SK-N-SH (cell line): ENCODE data around the gene PASK. TPM values are rescaled to one million over a fixed set of nuclear protein-coding genes. Genes with fewer than 3 reads are reported as not detected.
A peak's percentile ranks its signal among the peaks of the same experiment; 100 is the strongest.

ENCODE experiments used
- CTCF ChIA-PET: fragments of 300-600, 350-600 bp; formaldehyde crosslinking; extraction: SDS; loops from one replicate; lab custom pipeline; 2021; lab: Yijun Ruan, JAX
- POLR2A ChIA-PET: fragments of 350-600 bp; sonication (Branson Sonifier 250); formaldehyde crosslinking; extraction: SDS; loops from one replicate; lab custom pipeline; 2020; ENCODE audit warnings: antibody characterized with exemption, inconsistent platforms; lab: Yijun Ruan, JAX
- DNase-seq: peaks from one replicate; pipeline ENCODE4 v3.0.0; 2012
- H2AFZ ChIP-seq: fragments of 200-600 bp; sonication (generic); 2 replicates; pipeline ENCODE4 v1.8.1; 2016; ENCODE audit warnings: antibody characterized with exemption, mild to moderate bottlenecking, low read depth
- H3F3A ChIP-seq: fragments of 200-600 bp; sonication (generic); replicated peaks from 2 replicates; pipeline ENCODE3; 2016; ENCODE audit warnings: antibody characterized with exemption, mild to moderate bottlenecking; ENCODE audit not compliant: insufficient read depth
- H3K27ac ChIP-seq, 2 experiments: fragments of 200-500 bp in 1 of 2; fragments of 200-600 bp in 1 of 2; sonication (Bioruptor generic) in 1 of 2; sonication (generic), shearing (Covaris generic) in 1 of 2; 2 replicates each; pipeline versions ENCODE4 v1.5.1 to v1.6.1; 2014 to 2016; ENCODE audit warnings: low read depth in 2 of 2, inconsistent platforms in 1 of 2, low read length in 1 of 2, mild to moderate bottlenecking in 1 of 2, mixed read lengths in 1 of 2
- H3K27me3 ChIP-seq: fragments of 200-600 bp; sonication (generic), shearing (Covaris generic); 2 replicates; pipeline ENCODE4 v1.6.1; 2016; ENCODE audit warnings: mixed run types; ENCODE audit not compliant: insufficient read depth
- H3K36me3 ChIP-seq, 2 experiments: fragments of 200-500 bp in 1 of 2; fragments of 200-600 bp in 1 of 2; sonication (Bioruptor generic) in 1 of 2; sonication (generic) in 1 of 2; replicated peaks in 1 of 2; 2 replicates each; pipeline versions ENCODE3 to v1.5.1; 2014 to 2016; ENCODE audit warnings: low read length in 1 of 2, mild to moderate bottlenecking in 1 of 2; ENCODE audit not compliant: insufficient read depth in 2 of 2, control insufficient read depth in 1 of 2
- H3K4me1 ChIP-seq, 2 experiments: fragments of 200-500 bp in 1 of 2; fragments of 200-600 bp in 1 of 2; sonication (Bioruptor generic) in 1 of 2; sonication (generic), shearing (Covaris generic) in 1 of 2; 2 replicates each; pipeline versions ENCODE4 v1.5.1 to v1.6.1; 2014 to 2016; ENCODE audit warnings: low read depth in 1 of 2, low read length in 1 of 2, mixed run types in 1 of 2; ENCODE audit not compliant: insufficient read depth in 2 of 2, control insufficient read depth in 1 of 2
- H3K4me2 ChIP-seq: fragments of 200-600 bp; sonication (generic), shearing (Covaris generic); 2 replicates; pipeline ENCODE4 v1.6.1; 2017; ENCODE audit warnings: mixed run types
- H3K4me3 ChIP-seq, 2 experiments: fragments of 200-500 bp in 1 of 2; fragments of 200-600 bp in 1 of 2; sonication (Bioruptor generic) in 1 of 2; sonication (generic), shearing (Covaris generic) in 1 of 2; 2 replicates each; pipeline versions ENCODE4 v1.5.1 to v1.8.1; 2014 to 2016; ENCODE audit warnings: low read depth in 2 of 2, inconsistent platforms in 1 of 2, low read length in 1 of 2, mild to moderate bottlenecking in 1 of 2, mixed read lengths in 1 of 2, moderate library complexity in 1 of 2
- H3K79me2 ChIP-seq: fragments of 200-600 bp; sonication (generic); 2 replicates; pipeline ENCODE4 v1.8.1; 2017; ENCODE audit warnings: mild to moderate bottlenecking; ENCODE audit not compliant: insufficient read depth
- H3K9ac ChIP-seq: fragments of 200-600 bp; sonication (generic); 2 replicates; pipeline ENCODE4 v1.6.1; 2017; ENCODE audit warnings: mixed run types
- H3K9me2 ChIP-seq: fragments of 200-600 bp; sonication (generic); 2 replicates; pipeline ENCODE4 v1.6.1; 2017; ENCODE audit warnings: mixed run types
- H3K9me3 ChIP-seq: fragments of 200-600 bp; sonication (generic); 2 replicates; pipeline ENCODE4 v1.6.1; 2017; ENCODE audit warnings: mixed run types, mild to moderate bottlenecking, moderate library complexity
- H4K20me1 ChIP-seq: fragments of 200-600 bp; sonication (generic); 2 replicates; pipeline ENCODE4 v1.6.1; 2017; ENCODE audit warnings: mild to moderate bottlenecking, mixed run types; ENCODE audit not compliant: insufficient read depth
- CHD2 ChIP-seq: fragments of 150-350 bp; IDR thresholded peaks from 2 replicates; pipeline ENCODE4 v1.6.1; 2018; ENCODE audit warnings: low read length; ENCODE audit not compliant: partially characterized antibody
- EP300 ChIP-seq, 2 experiments: IDR thresholded peaks; 2 replicates each; pipeline versions ENCODE4 v1.4.0 to v1.6.1; 2012; ENCODE audit warnings: borderline replicate concordance in 1 of 2, low read depth in 1 of 2, low read length in 1 of 2
- EZH2phosphoT487 ChIP-seq: fragments of 200-600 bp; sonication (generic); IDR thresholded peaks from 2 replicates; pipeline ENCODE4 v1.6.1; 2017; ENCODE audit warnings: low read depth, mixed run types, mild to moderate bottlenecking, antibody characterized with exemption, moderate library complexity, borderline replicate concordance
- FOXJ3 ChIP-seq: sonication (generic); formaldehyde crosslinking; IDR thresholded peaks from 2 replicates; pipeline ENCODE4 v1.5.1; 2020; ENCODE audit warnings: mild to moderate bottlenecking, missing genetic modification reagents
- FOXM1 ChIP-seq: IDR thresholded peaks from 2 replicates; pipeline ENCODE4 v1.4.0; 2012; ENCODE audit warnings: low read depth, mild to moderate bottlenecking
- JUND ChIP-seq: IDR thresholded peaks from 2 replicates; pipeline ENCODE4 v1.4.0; 2012
- MEF2A ChIP-seq: IDR thresholded peaks from 2 replicates; pipeline ENCODE4 v1.4.0; 2012; ENCODE audit warnings: low read depth, borderline replicate concordance
- MXI1 ChIP-seq: IDR thresholded peaks from 2 replicates; pipeline ENCODE4 v1.6.1; 2012; ENCODE audit warnings: mild to moderate bottlenecking, low read depth, low read length, improper control_type of control experiment
- RAD21 ChIP-seq: IDR thresholded peaks from 2 replicates; pipeline ENCODE4 v1.6.1; 2012; ENCODE audit warnings: mild to moderate bottlenecking, low read length
- RXRA ChIP-seq: IDR thresholded peaks from 2 replicates; pipeline ENCODE4 v1.4.0; 2012; ENCODE audit warnings: low read depth, mild to moderate bottlenecking, borderline replicate concordance
- SIN3A ChIP-seq: IDR thresholded peaks from 2 replicates; pipeline ENCODE4 v1.6.1; 2012; ENCODE audit warnings: low read depth, mild to moderate bottlenecking, low read length, moderate library complexity, borderline replicate concordance
- TAF1 ChIP-seq: IDR thresholded peaks from 2 replicates; pipeline ENCODE4 v1.6.1; 2012; ENCODE audit warnings: low read depth, mild to moderate bottlenecking, low read length, moderate library complexity, borderline replicate concordance
- TCF12 ChIP-seq: IDR thresholded peaks from 2 replicates; pipeline ENCODE4 v1.4.0; 2012
- WGBS: methylation state at CpG from one replicate; pipeline ENCODE4 v1.1.6; 2017; ENCODE audit warnings: low lambda C conversion rate; 5-methylcytosine and 5-hydroxymethylcytosine counted together
- polyA plus RNA-seq, 3 experiments: library from polyadenylated mRNA; depleted of rRNA; stranded (reverse); fragments of >200 nt; gene quantifications; 2 replicates each; pipeline ENCODE4 v1.2.3, GENCODE V29; 2012
- TF ChIP-seq, protein P1 (sequence below): IDR thresholded peaks from 2 replicates; pipeline ENCODE4; 2012
- TF ChIP-seq, protein P2 (sequence below): IDR thresholded peaks from 2 replicates; pipeline ENCODE4 v1.4.0; 2012; ENCODE audit warnings: low read depth, borderline replicate concordance
- TF ChIP-seq, protein P3 (sequence below): fragments of 150-350 bp; IDR thresholded peaks from 2 replicates; pipeline ENCODE4 v1.6.1; 2016; ENCODE audit warnings: mild to moderate bottlenecking, low read depth, low read length
- TF ChIP-seq, protein P4 (sequence below): fragments of 200-600 bp; sonication (generic); IDR thresholded peaks from 2 replicates; pipeline ENCODE4 v1.6.1; 2017; ENCODE audit warnings: antibody characterized with exemption, mild to moderate bottlenecking, moderate library complexity

The PASK gene
- polyA plus RNA-seq, 1 of the 3 experiments (the other 2 are of a cell fraction), result 6.3 TPM

DNA sequence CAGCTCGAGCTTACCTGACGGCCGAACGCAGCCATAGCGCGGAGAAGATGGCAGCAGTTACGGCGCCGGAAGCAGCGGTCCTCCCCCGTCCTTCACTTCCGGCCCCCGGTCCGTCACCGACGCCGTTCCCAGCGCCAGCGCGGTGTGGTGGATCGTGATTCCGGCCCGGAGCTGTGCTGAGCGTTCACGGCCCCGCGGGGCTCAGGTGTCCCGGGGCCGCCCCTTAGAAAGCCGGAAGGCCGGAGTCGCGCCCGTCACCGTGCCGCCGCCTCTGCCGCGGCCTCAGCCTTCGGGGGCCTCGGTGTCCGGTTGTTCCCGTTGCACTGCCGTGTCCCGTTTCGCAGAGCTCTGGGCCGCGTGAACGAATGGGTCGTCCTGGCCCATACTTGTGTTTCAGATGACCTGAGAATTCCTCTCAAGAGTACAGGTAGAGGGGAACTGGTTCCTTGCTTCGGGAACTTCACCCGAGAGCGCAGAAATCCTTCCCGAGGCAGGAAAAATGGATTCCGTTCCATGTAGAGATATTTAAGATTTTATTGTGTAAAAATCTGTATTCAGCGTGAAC is 47.0 kb downstream of the PASK start, which contains the start of gene MTERF4 (continued):
- TF ChIP-seq, protein P1, sequence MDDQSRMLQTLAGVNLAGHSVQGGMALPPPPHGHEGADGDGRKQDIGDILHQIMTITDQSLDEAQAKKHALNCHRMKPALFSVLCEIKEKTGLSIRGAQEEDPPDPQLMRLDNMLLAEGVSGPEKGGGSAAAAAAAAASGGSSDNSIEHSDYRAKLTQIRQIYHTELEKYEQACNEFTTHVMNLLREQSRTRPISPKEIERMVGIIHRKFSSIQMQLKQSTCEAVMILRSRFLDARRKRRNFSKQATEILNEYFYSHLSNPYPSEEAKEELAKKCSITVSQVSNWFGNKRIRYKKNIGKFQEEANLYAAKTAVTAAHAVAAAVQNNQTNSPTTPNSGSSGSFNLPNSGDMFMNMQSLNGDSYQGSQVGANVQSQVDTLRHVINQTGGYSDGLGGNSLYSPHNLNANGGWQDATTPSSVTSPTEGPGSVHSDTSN, result peak; percentile 35; the same call in 1 of the 2 replicates
- TF ChIP-seq, all 33 proteins: peak for 14

DNA sequence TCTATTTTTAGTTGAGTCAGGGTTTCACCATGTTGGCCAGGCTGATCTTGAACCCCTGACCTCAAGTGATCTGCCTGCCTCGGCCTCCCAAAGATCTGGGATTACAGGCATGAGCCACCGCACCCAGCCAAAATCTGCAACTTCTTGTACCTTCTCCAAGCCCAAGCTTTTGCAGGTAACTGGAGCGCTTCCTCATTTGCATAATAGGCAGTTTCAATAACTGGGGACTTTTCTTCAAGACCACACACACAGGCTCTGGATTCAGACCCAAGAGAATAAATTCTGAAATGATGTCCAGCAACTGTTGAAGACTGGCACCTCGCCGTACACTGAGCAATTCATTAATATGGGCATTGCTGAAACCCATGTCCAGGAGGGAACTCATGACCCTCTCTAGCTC is 50.0 kb downstream of the PASK start:
- Histone ChIP-seq H3K9me3 (no peaks in the 10 kb centered on the region), H3K79me2 (peaks cover 61% of the 10 kb centered on the region), H3K4me1 (peaks cover 0 to 13% of the 10 kb centered on the region in 2 experiments; a peak in 2 of 4 replicates), H3K27ac (no peak overlapping the region), H3K4me3 (no peak overlapping the region), H3K4me2 (no peak overlapping the region), H3K36me3 (peaks cover 26 to 51% of the 10 kb centered on the region in 2 experiments), H3K9me2 (no peaks in the 10 kb centered on the region), H3F3A (no peaks in the 10 kb centered on the region), H3K27me3 (no peaks in the 10 kb centered on the region), H4K20me1 (no peaks in the 10 kb centered on the region), H2AFZ (no peak overlapping the region), H3K9ac (no peak overlapping the region)
- CTCF ChIA-PET, result interaction anchor here (1.0 kb wide), 1 partner anchor 185 kb away, joined by 3 read pairs; no protein-coding TSS in a partner anchor
- DNase-seq, result no peak
- 98% methylated on average over 5 of the region's 5 CpGs for WGBS
- POLR2A ChIA-PET, result no interaction called here
- TF ChIP-seq JUND (no peak), CHD2 (no peak), MEF2A (no peak), FOXJ3 (CRISPR knock-in tag) (no peak), RAD21 (no peak), EP300 (IDR thresholded peaks at IDR 0.05; ENCODE audit: borderline replicate concordance in 1 of 2, low read depth in 1 of 2, low read length in 1 of 2) (no peak), TCF12 (no peak), FOXM1 (no peak), MXI1 (no peak), SIN3A (no peak), TAF1 (no peak), RXRA (no peak), EZH2phosphoT487 (no peak)
- TF ChIP-seq, protein P2, sequence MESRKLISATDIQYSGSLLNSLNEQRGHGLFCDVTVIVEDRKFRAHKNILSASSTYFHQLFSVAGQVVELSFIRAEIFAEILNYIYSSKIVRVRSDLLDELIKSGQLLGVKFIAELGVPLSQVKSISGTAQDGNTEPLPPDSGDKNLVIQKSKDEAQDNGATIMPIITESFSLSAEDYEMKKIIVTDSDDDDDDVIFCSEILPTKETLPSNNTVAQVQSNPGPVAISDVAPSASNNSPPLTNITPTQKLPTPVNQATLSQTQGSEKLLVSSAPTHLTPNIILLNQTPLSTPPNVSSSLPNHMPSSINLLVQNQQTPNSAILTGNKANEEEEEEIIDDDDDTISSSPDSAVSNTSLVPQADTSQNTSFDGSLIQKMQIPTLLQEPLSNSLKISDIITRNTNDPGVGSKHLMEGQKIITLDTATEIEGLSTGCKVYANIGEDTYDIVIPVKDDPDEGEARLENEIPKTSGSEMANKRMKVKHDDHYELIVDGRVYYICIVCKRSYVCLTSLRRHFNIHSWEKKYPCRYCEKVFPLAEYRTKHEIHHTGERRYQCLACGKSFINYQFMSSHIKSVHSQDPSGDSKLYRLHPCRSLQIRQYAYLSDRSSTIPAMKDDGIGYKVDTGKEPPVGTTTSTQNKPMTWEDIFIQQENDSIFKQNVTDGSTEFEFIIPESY, result no peak
- TF ChIP-seq, protein P3, sequence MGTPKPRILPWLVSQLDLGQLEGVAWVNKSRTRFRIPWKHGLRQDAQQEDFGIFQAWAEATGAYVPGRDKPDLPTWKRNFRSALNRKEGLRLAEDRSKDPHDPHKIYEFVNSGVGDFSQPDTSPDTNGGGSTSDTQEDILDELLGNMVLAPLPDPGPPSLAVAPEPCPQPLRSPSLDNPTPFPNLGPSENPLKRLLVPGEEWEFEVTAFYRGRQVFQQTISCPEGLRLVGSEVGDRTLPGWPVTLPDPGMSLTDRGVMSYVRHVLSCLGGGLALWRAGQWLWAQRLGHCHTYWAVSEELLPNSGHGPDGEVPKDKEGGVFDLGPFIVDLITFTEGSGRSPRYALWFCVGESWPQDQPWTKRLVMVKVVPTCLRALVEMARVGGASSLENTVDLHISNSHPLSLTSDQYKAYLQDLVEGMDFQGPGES, result no peak
- TF ChIP-seq, protein P4, sequence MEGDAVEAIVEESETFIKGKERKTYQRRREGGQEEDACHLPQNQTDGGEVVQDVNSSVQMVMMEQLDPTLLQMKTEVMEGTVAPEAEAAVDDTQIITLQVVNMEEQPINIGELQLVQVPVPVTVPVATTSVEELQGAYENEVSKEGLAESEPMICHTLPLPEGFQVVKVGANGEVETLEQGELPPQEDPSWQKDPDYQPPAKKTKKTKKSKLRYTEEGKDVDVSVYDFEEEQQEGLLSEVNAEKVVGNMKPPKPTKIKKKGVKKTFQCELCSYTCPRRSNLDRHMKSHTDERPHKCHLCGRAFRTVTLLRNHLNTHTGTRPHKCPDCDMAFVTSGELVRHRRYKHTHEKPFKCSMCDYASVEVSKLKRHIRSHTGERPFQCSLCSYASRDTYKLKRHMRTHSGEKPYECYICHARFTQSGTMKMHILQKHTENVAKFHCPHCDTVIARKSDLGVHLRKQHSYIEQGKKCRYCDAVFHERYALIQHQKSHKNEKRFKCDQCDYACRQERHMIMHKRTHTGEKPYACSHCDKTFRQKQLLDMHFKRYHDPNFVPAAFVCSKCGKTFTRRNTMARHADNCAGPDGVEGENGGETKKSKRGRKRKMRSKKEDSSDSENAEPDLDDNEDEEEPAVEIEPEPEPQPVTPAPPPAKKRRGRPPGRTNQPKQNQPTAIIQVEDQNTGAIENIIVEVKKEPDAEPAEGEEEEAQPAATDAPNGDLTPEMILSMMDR, result no peak
